Measurements from ENCODE around the gene PLEKHF1. TPM values are rescaled to one million over a fixed set of nuclear protein-coding genes. Genes with fewer than 3 reads are reported as not detected.

The PLEKHF1 gene
- total and polyA plus RNA-seq, 2 experiments from 2014 or later = 9.3 to 18.0 TPM

GRCh38 chr19:29694161-29694560, 28.9 kb downstream of the PLEKHF1 start:
- Histone ChIP-seq H3K4me2 (ENCODE audit: unreplicated experiment) (no peak overlapping the region), H3K9me3 (ENCODE audit: low read depth) (no peaks in the 10 kb centered on the region), H3K27me3 (replicated peaks; ENCODE audit: insufficient read depth) (no peaks in the 10 kb centered on the region), H3K4me1 (ENCODE audit: insufficient read depth) (no peaks in the 10 kb centered on the region), H3F3A (ENCODE audit: insufficient read depth) (no peaks in the 10 kb centered on the region), H3K9me2 (ENCODE audit: insufficient read depth) (no peaks in the 10 kb centered on the region), H3K9ac (no peak overlapping the region), H3K27ac (no peak overlapping the region), H3K36me3 (ENCODE audit: low read depth) (no peaks in the 10 kb centered on the region), H3K4me3 (no peak overlapping the region), H2AFZ (no peak overlapping the region), H4K20me1 (ENCODE audit: insufficient read depth) (no peaks in the 10 kb centered on the region), H3K79me2 (ENCODE audit: insufficient read depth) (no peaks in the 10 kb centered on the region)
- 68 to 69% methylated on average over 5 of the region's 5 CpGs for WGBS, 2 experiments (ENCODE audit: low coverage in 1 of 2, low lambda C conversion rate in 2 of 2, missing lambda C conversion rate in 2 of 2)
- in situ Hi-C loops (cut with MboI) = no loop called here
- DNase-seq = no peak
- TF ChIP-seq EZH2 (IDR thresholded peaks at IDR 0.05; ENCODE audit: insufficient read depth, poor library complexity, severe bottlenecking) = no peak
- TF ChIP-seq EZH2phosphoT487 (IDR thresholded peaks at IDR 0.05; ENCODE audit: insufficient read depth, low read depth) = no peak

GRCh38 chr19:29694669-29695627, 29.7 kb downstream of the PLEKHF1 start:
- no peak overlapping the region for H3K4me3 ChIP-seq
- no peak overlapping the region for H3K27ac ChIP-seq
- no peaks in the 10 kb centered on the region for H3K4me1 ChIP-seq (ENCODE audit: insufficient read depth)
- DNase-seq = peak; percentile 86
- H3K36me3 ChIP-seq (ENCODE audit: low read depth) = no peaks in the 10 kb centered on the region
- no peaks in the 10 kb centered on the region for H4K20me1 ChIP-seq (ENCODE audit: insufficient read depth)
- no peak overlapping the region for H2AFZ ChIP-seq
- no peaks in the 10 kb centered on the region for H3K9me2 ChIP-seq (ENCODE audit: insufficient read depth)
- in situ Hi-C loops (cut with MboI) = no loop called here
- H3K79me2 ChIP-seq (ENCODE audit: insufficient read depth) = no peaks in the 10 kb centered on the region
- 48 to 52% methylated on average over 18 to 19 of the region's 19 CpGs for WGBS, 2 experiments (ENCODE audit: low coverage in 1 of 2, low lambda C conversion rate in 2 of 2, missing lambda C conversion rate in 2 of 2)
- H3K4me2 ChIP-seq (ENCODE audit: unreplicated experiment) = no peak overlapping the region
- no peaks in the 10 kb centered on the region for H3F3A ChIP-seq (ENCODE audit: insufficient read depth)
- TF ChIP-seq EZH2 (IDR thresholded peaks at IDR 0.05; ENCODE audit: insufficient read depth, poor library complexity, severe bottlenecking) (no peak), EZH2phosphoT487 (IDR thresholded peaks at IDR 0.05; ENCODE audit: insufficient read depth, low read depth) (no peak)
- H3K27me3 ChIP-seq (replicated peaks; ENCODE audit: insufficient read depth) = no peaks in the 10 kb centered on the region
- H3K9me3 ChIP-seq (ENCODE audit: low read depth) = no peaks in the 10 kb centered on the region
- no peak overlapping the region for H3K9ac ChIP-seq

- in situ Hi-C loops (cut with MboI) = no loop called here
- no peaks in the 10 kb centered on the region for H3K79me2 ChIP-seq (ENCODE audit: insufficient read depth)
- TF ChIP-seq EZH2 (IDR thresholded peaks at IDR 0.05; ENCODE audit: insufficient read depth, poor library complexity, severe bottlenecking) (no peak), EZH2phosphoT487 (IDR thresholded peaks at IDR 0.05; ENCODE audit: insufficient read depth, low read depth) (no peak)
- H3K9me3 ChIP-seq (ENCODE audit: low read depth) = no peaks in the 10 kb centered on the region
- H4K20me1 ChIP-seq (ENCODE audit: insufficient read depth) = no peaks in the 10 kb centered on the region
- H3K4me3 ChIP-seq = no peak overlapping the region
- DNase-seq = no peak
- peaks cover 2% of the 10 kb centered on the region for H3F3A ChIP-seq (ENCODE audit: insufficient read depth)
- H3K27ac ChIP-seq = no peak overlapping the region
- H3K27me3 ChIP-seq (replicated peaks; ENCODE audit: insufficient read depth) = no peaks in the 10 kb centered on the region
- H3K4me2 ChIP-seq (ENCODE audit: unreplicated experiment) = no peak overlapping the region
- H3K4me1 ChIP-seq (ENCODE audit: insufficient read depth) = no peaks in the 10 kb centered on the region
- H3K36me3 ChIP-seq (ENCODE audit: low read depth) = no peaks in the 10 kb centered on the region
- 64 to 66% methylated on average over 6 of the region's 6 CpGs for WGBS, 2 experiments (ENCODE audit: low coverage in 1 of 2, low lambda C conversion rate in 2 of 2, missing lambda C conversion rate in 2 of 2)
- H2AFZ ChIP-seq = no peak overlapping the region
- H3K9me2 ChIP-seq (ENCODE audit: insufficient read depth) = no peaks in the 10 kb centered on the region
- no peak overlapping the region for H3K9ac ChIP-seq
These were observed 30.7 kb downstream of the PLEKHF1 start for GRCh38 chr19:29695765-29696564.

- WGBS, 2 experiments (ENCODE audit: low coverage in 1 of 2, low lambda C conversion rate in 2 of 2, missing lambda C conversion rate in 2 of 2) = 54 to 57% methylated on average over 2 of the region's 2 CpGs
- TF ChIP-seq EZH2 (IDR thresholded peaks at IDR 0.05; ENCODE audit: insufficient read depth, poor library complexity, severe bottlenecking) (no peak), EZH2phosphoT487 (IDR thresholded peaks at IDR 0.05; ENCODE audit: insufficient read depth, low read depth) (no peak)
- H3K4me1 ChIP-seq (ENCODE audit: insufficient read depth) = no peaks in the 10 kb centered on the region
- no peaks in the 10 kb centered on the region for H4K20me1 ChIP-seq (ENCODE audit: insufficient read depth)
- H3K9me3 ChIP-seq (ENCODE audit: low read depth) = no peaks in the 10 kb centered on the region
- DNase-seq = no peak
- H2AFZ ChIP-seq = no peak overlapping the region
- no peak overlapping the region for H3K9ac ChIP-seq
- no peaks in the 10 kb centered on the region for H3K79me2 ChIP-seq (ENCODE audit: insufficient read depth)
- no peak overlapping the region for H3K4me3 ChIP-seq
- H3F3A ChIP-seq (ENCODE audit: insufficient read depth) = peaks cover 8% of the 10 kb centered on the region
- H3K36me3 ChIP-seq (ENCODE audit: low read depth) = no peaks in the 10 kb centered on the region; the same call in 1 of the 2 replicates
- in situ Hi-C loops (cut with MboI) = no loop called here
- no peaks in the 10 kb centered on the region for H3K27me3 ChIP-seq (replicated peaks; ENCODE audit: insufficient read depth)
- no peak overlapping the region for H3K4me2 ChIP-seq (ENCODE audit: unreplicated experiment)
- no peaks in the 10 kb centered on the region for H3K9me2 ChIP-seq (ENCODE audit: insufficient read depth)
- H3K27ac ChIP-seq = no peak overlapping the region
These were observed 31.2 kb downstream of the PLEKHF1 start for GRCh38 chr19:29696565-29696846.

Measured in GM23248 (cell line).